Measurements from ENCODE around the gene VEZF1. TPM values are rescaled to one million over a fixed set of nuclear protein-coding genes. Genes with fewer than 3 reads are reported as not detected.
A peak's percentile ranks its signal among the peaks of the same experiment; 100 is the strongest.

The VEZF1 gene
- total RNA-seq, 2 experiments from 2014 or later, result 54.0 to 57.8 TPM

DNA sequence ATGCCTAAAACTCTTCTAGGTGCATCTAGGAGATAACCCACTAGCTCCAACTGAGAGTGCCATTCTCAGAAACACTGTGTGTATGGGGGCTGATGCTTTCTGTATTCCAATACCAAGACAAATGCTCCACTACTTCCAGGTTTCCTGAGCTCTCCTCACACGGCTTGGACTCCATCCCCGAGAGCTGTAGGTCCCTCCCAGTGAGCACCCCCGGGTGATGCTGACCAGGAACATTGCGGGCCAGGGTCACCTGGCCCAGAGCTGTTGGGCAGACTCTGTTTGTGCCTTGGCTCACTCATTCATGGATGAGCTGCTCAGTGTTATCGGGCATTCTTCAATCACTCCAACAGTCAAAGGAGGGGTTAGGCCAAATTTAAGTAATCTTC lies 39.9 kb downstream of the VEZF1 start:
- H3K4me1 Mint-ChIP-seq, result peaks cover 33% of the 10 kb centered on the region
- POLR2A ChIA-PET, result no interaction called here
- no peaks in the 10 kb centered on the region for H3K9me3 Mint-ChIP-seq

DNA sequence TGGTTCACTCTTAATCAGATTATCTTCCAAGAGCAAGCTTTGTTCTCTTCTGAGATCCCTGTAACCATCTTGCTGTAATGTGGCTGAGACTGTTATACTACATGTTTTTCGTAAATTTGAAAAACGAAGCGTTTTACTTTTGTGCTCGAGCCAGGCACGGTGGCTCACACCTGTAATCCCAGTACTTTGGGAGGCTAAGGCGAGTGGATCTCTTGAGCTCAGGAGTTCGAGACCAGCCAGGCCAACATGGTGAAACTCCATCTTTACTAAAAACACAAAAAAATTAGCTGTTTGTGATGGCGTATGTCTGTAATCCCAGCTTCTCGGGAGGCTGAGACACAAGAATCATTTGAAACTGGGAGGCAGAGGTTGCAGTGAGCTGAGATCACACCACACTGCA lies 40.7 kb downstream of the VEZF1 start:
- no peak for ATAC-seq (ENCODE audit: low read depth)
- Mint-ChIP-seq H3K27me3 (peaks cover 58% of the 10 kb centered on the region), H3K36me3 (no peaks in the 10 kb centered on the region), H3K9me3 (no peaks in the 10 kb centered on the region), H3K4me3 (peak overlapping the region; percentile 82), H3K27ac (no peak overlapping the region), H3K4me1 (peaks cover 33% of the 10 kb centered on the region)
- POLR2A ChIA-PET, result interaction anchor here (1.4 kb wide), 1 partner anchor 73 kb away, joined by 3 read pairs; no protein-coding TSS in a partner anchor
- no peak for DNase-seq

More for the DNA sequence above, 39.9 kb downstream of the VEZF1 start:
- Mint-ChIP-seq H3K27ac (no peak overlapping the region), H3K4me3 (no peak overlapping the region), H3K36me3 (no peaks in the 10 kb centered on the region), H3K27me3 (peaks cover 61% of the 10 kb centered on the region)
- ATAC-seq (ENCODE audit: low read depth), result no peak
- no peak for DNase-seq

DNA sequence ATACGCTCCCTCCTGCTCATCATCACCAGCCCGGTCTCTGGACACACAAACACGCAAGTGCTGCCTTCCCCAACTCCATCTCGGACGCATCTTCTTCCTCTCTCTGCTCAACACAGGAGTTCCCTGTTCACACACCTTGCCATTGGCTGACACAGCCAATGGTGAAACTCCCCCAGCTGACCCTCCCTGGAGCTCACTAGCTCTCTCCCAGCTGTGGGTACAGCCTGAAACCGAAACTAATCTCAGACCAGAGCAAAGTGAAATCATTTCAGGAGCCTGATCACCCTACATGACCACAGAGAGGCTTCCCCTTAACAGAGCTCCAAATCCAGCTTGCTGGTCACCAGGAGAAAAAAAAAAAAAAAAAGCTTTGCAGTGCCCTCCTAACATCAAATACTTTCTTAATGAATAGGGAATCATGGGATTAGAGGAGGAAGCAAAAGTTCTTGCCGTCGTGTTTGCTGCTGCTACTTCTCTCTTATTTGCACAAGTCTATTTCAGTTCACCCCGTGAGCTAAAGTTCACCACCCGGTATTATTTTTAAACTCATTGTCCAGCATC lies 41.2 kb downstream of the VEZF1 start:
- peak overlapping the region; percentile 82 for H3K4me3 Mint-ChIP-seq
- peak overlapping the region; percentile 53 for H3K27ac Mint-ChIP-seq
- POLR2A ChIA-PET, result interaction anchor here (1.4 kb wide), 1 partner anchor 72 kb away, joined by 3 read pairs; no protein-coding TSS in a partner anchor
- H3K27me3 Mint-ChIP-seq, result peaks cover 58% of the 10 kb centered on the region
- H3K4me1 Mint-ChIP-seq, result peaks cover 33% of the 10 kb centered on the region
- no peaks in the 10 kb centered on the region for H3K9me3 Mint-ChIP-seq
- ATAC-seq (ENCODE audit: low read depth), result peak; percentile 93
- DNase-seq, result peak; percentile 41
- no peaks in the 10 kb centered on the region for H3K36me3 Mint-ChIP-seq

DNA sequence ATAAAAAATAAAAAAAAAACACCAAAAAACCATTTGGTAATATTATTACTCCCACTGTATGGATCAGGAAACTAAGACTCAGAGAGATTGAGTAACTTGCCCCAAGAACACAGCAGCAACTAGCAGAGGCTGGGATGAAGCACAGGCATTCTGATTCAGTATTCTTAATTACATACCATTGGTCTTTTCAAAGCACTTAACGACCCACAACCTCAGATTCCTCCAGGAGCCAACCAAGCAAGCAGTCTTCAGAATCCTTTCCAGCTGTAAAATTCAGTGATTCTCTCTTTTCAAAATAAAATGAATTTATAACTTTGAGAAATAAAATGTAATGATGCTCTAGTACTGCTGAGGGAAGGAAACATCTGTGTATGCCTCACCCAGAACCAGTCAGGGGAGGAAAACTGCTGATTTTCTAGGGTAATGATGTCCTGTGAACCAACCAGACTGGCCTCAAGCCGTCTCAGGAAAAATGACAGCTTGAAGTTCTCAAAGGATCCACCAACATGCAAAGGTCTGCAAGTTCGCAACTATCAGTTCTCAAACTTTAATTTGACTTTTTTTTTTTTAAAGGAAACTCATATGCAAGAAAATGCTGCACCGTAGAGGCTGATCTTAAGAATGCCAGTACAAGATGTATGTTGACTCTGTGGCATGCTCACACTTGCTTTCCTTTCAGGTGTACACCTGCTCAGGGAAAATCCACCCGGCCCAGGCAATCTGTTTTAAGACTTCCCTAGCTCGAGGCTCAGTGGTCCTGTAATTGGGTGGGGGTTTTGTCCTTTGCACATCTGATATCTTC lies 41.9 kb downstream of the VEZF1 start:
- Mint-ChIP-seq H3K36me3 (no peaks in the 10 kb centered on the region), H3K27ac (no peak overlapping the region), H3K9me3 (no peaks in the 10 kb centered on the region), H3K4me1 (peaks cover 35% of the 10 kb centered on the region), H3K4me3 (peak overlapping the region; percentile 82), H3K27me3 (peaks cover 60% of the 10 kb centered on the region)
- peak; percentile 43 for ATAC-seq (ENCODE audit: low read depth)
- POLR2A ChIA-PET, result interaction anchor here (1.4 kb wide), 1 partner anchor 72 kb away, joined by 3 read pairs; no protein-coding TSS in a partner anchor
- no peak for DNase-seq

DNA sequence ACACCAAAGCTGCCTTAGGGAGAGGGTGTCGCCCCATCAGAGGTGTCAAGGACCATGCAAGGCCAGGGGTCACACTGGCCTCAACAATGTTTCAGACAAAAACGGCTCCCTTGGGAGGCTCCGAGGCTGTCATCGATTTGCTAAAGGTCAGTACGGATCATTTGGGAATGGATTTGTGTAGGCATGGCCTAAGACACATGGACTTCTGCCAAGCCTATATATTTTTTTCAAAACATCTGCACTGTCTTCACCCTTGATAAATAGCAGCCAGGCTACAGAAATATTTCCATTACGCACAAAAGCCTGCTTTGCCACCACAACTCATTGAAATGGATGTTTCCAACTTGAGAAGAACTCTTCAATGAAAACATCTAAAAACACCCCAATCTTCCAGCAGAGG lies 43.1 kb downstream of the VEZF1 start:
- POLR2A ChIA-PET, result no interaction called here
- no peak overlapping the region for H3K4me3 Mint-ChIP-seq
- peaks cover 69% of the 10 kb centered on the region for H3K27me3 Mint-ChIP-seq
- no peaks in the 10 kb centered on the region for H3K9me3 Mint-ChIP-seq
- ATAC-seq (ENCODE audit: low read depth) (no peak), DNase-seq (no peak)
- no peaks in the 10 kb centered on the region for H3K36me3 Mint-ChIP-seq
- no peak overlapping the region for H3K27ac Mint-ChIP-seq
- H3K4me1 Mint-ChIP-seq, result peaks cover 29% of the 10 kb centered on the region

DNA sequence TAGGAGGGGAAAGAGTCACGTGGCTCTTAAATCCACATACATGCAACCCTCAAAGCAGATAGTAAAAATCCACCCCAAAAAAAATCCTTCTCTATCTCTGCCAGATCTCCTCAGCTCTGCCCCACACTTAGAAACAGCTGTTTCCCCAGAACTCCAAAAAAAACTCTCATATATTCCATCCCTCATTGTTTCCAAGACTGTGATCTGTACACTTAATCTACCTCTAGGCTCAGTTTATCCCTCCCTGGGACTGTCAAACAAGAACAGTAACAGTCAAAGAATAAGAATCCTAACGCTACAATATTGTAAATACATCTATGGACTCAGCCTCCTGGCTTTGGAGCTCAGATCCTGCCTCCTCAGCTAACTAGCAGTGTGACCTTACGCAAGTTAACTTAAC lies 44.4 kb downstream of the VEZF1 start:
- H3K4me3 Mint-ChIP-seq, result no peak overlapping the region
- no peak overlapping the region for H3K27ac Mint-ChIP-seq
- no peaks in the 10 kb centered on the region for H3K36me3 Mint-ChIP-seq
- ATAC-seq (ENCODE audit: low read depth), result no peak
- H3K27me3 Mint-ChIP-seq, result peaks cover 70% of the 10 kb centered on the region
- DNase-seq, result no peak
- POLR2A ChIA-PET, result interaction anchor here (0.7 kb wide), 1 partner anchor 33 kb away, joined by 4 read pairs; no protein-coding TSS in a partner anchor
- H3K9me3 Mint-ChIP-seq, result no peaks in the 10 kb centered on the region
- peaks cover 25% of the 10 kb centered on the region for H3K4me1 Mint-ChIP-seq

DNA sequence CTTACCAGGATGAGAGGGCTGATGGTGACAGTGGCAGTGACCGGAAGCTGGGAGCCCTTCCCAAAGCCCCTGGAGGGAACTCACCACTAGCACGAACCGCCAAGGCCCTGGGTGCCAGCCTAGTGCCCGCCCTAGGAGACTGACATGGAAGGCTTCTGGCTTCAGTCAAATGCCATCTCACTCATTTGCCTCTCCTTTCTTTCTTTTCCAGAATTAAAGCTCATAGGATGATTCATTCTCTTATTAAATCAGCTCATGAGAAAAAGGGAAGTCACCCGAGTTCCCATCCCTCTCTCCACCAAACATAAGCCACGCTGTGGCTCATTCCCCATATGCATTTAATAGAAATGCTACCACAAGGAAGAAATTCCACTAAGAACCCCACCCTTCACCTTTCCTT lies 44.9 kb downstream of the VEZF1 start:
- DNase-seq, result no peak
- Mint-ChIP-seq H3K4me1 (peaks cover 22% of the 10 kb centered on the region), H3K36me3 (no peaks in the 10 kb centered on the region), H3K9me3 (no peaks in the 10 kb centered on the region), H3K27me3 (peaks cover 68% of the 10 kb centered on the region), H3K27ac (no peak overlapping the region), H3K4me3 (no peak overlapping the region)
- POLR2A ChIA-PET, result no interaction called here
- ATAC-seq (ENCODE audit: low read depth), result no peak

DNA sequence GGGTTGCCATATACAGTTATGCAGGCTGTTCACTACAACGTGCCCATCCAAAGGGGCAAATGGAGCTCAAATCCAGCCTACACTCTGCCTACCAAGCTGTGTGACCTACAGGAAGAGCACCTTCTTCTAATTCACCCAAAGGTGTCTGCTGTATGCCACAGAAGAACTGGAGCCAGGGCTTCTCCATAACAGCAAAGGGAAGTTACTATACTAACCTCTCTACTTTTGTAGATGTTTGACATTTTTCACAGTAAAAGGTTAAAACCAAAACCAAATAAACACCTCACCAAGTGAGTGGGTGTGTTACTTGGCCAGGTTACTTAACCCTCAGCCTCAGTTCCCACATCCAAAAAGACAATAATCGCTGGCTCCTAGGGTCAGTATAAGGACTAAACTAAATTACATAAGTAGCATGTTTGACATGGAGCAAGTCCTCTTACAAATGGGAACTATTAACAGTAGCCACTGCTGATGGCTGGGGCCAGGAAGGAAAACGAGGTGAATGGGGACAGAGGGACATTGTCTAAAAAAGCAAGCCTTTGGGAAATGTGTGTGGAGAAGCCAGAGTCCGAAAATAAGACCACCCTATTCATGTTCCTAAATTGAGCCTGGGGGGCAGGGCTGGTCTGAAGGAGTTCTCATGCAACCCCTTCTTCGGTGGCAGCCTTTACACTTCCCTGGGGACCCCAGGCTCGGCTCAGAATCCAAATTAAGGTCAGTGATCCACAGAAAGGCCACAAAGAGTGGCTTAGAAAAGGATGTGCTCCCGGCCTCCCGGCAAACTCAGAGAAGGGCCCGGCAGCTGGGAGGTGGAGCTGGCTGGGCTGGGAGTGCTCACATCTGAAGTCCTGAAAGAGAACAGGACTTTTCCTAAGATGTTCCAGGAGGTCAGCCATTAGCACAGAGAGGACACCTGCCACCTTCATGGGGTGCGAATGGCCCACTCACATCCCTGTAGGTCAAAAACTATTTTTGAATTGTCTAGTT lies 46.4 kb downstream of the VEZF1 start:
- H3K36me3 Mint-ChIP-seq, result no peaks in the 10 kb centered on the region
- POLR2A ChIA-PET, result no interaction called here
- H3K4me1 Mint-ChIP-seq, result peaks cover 16% of the 10 kb centered on the region
- DNase-seq (no peak), ATAC-seq (ENCODE audit: low read depth) (no peak)
- no peaks in the 10 kb centered on the region for H3K9me3 Mint-ChIP-seq
- no peak overlapping the region for H3K4me3 Mint-ChIP-seq
- peaks cover 62% of the 10 kb centered on the region for H3K27me3 Mint-ChIP-seq
- H3K27ac Mint-ChIP-seq, result no peak overlapping the region

DNA sequence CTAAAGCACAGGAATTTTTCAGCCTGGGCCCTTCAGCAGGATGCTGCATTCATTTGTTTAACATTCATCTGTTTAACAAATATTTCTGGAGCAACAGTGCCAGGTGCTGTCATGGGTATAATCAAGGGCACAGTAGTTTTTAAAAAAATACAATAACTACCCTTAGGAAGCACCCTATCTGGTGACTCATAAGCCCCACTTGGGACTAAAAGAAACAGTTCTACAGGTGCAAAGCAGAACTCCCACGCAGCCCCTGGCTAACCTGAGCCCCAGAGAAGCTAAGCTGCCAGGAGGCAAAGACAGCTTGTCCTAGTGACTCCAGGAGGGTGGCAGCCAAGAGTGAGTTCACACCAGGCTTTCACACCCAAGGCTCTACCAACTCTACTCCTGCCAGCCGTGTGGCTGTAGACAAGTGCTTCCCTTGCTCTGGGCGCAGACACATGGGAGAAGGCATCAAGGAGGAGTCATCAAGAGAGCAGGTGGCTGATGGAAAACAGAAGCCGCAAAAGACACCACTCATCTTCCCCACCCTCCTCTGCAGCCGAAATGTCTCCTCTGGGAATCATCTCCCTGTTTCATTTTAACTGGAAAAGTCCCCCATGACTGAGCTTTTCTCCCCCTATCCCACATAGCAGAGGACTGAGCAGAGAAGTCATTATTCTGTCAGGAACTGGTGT lies 47.3 kb downstream of the VEZF1 start:
- Mint-ChIP-seq H3K36me3 (no peaks in the 10 kb centered on the region), H3K4me1 (peaks cover 10% of the 10 kb centered on the region), H3K4me3 (no peak overlapping the region), H3K27me3 (peaks cover 54% of the 10 kb centered on the region), H3K9me3 (no peaks in the 10 kb centered on the region), H3K27ac (no peak overlapping the region)
- DNase-seq, result no peak
- POLR2A ChIA-PET, result interaction anchor here (0.7 to 1.5 kb wide), 2 partner anchors 17 to 505 kb away, joined by 3 to 5 read pairs; no protein-coding TSS in a partner anchor
- ATAC-seq (ENCODE audit: low read depth), result no peak

DNA sequence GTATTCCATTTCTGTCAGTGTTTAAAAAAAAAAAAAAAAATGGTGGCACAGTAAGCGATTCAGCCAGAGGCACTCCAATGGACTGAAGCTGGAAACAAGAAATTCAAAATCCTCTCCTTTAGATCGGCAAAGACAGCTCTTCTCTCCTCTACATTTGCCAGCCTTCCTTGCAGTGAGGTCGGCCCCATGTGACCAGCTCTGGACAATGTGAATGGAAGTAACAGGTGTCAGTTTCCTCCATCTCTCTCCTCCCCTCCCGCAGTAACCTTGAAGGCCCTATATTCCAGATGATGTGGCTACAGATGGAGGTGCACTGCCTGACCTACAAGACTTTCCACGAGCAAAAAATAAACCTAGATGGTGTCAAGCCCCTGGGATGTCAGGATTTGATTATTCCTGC lies 47.8 kb downstream of the VEZF1 start:
- ATAC-seq (ENCODE audit: low read depth) (no peak), DNase-seq (no peak)
- no peaks in the 10 kb centered on the region for H3K36me3 Mint-ChIP-seq
- no peak overlapping the region for H3K27ac Mint-ChIP-seq
- POLR2A ChIA-PET, result interaction anchor here (0.6 to 1.5 kb wide), 3 partner anchors 17 to 506 kb away, joined by 3 to 5 read pairs (median 3); no protein-coding TSS in a partner anchor
- peaks cover 10% of the 10 kb centered on the region for H3K4me1 Mint-ChIP-seq
- H3K27me3 Mint-ChIP-seq, result peaks cover 48% of the 10 kb centered on the region
- no peaks in the 10 kb centered on the region for H3K9me3 Mint-ChIP-seq
- H3K4me3 Mint-ChIP-seq, result no peak overlapping the region

DNA sequence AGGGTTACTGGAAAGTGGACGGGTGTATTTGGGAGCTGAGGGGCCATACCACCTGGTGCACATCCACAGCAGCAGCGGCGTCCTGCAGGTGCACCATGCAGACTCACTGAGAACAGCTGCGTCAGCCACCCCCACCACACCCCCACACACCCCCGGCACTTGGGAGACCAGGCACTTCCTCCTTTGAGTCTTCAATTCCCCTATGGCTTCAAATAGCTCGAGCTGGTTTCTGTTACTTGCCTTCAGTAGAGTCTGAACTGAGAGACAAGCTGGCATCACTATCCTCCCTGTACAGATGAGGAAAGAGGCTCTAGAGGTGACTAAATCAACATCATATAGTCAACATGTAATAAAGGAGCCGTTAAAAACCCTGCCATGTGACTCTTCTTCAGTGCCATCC lies 48.3 kb downstream of the VEZF1 start:
- ATAC-seq (ENCODE audit: low read depth), result peak; percentile 50
- Mint-ChIP-seq H3K4me1 (peaks cover 10% of the 10 kb centered on the region), H3K9me3 (no peaks in the 10 kb centered on the region), H3K27ac (no peak overlapping the region), H3K36me3 (no peaks in the 10 kb centered on the region), H3K4me3 (no peak overlapping the region), H3K27me3 (peaks cover 44% of the 10 kb centered on the region)
- POLR2A ChIA-PET, result interaction anchor here (0.6 to 1.5 kb wide), 3 partner anchors 16 to 506 kb away, joined by 3 to 5 read pairs (median 3); no protein-coding TSS in a partner anchor
- no peak for DNase-seq

DNA sequence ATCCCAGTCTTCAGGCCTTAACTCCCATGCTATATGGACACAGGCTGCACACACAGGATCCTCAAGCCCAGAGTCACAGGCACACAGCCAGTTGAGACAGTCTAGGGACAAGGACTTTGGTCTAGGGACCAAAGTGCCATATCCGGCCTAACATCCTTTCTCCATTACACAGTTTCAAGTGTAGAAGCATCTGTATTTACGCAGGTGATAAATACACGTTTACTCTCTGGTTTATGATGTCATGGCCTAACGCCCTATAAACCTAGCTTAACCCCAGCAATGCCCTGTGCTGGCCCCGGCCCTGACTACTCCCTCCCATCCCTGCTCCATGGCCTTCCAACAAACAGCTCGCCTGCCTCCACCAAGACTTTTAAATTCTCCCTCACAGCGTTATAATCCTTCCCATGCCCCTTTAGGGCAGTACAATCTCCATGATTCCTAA lies 50.0 kb downstream of the VEZF1 start:
- H3K27me3 Mint-ChIP-seq, result peaks cover 35% of the 10 kb centered on the region
- H3K4me1 Mint-ChIP-seq, result peaks cover 9% of the 10 kb centered on the region
- ATAC-seq (ENCODE audit: low read depth) (no peak), DNase-seq (no peak)
- no peak overlapping the region for H3K27ac Mint-ChIP-seq
- H3K9me3 Mint-ChIP-seq, result no peaks in the 10 kb centered on the region
- no peak overlapping the region for H3K4me3 Mint-ChIP-seq
- no peaks in the 10 kb centered on the region for H3K36me3 Mint-ChIP-seq
- POLR2A ChIA-PET, result no interaction called here
